ENCODE data around the gene ARL6IP6. TPM values are rescaled to one million over a fixed set of nuclear protein-coding genes. Genes with fewer than 3 reads are reported as not detected.

Gene ARL6IP6
- total RNA-seq, 1 experiment from 2014 or later, result 51.7 TPM

DNA sequence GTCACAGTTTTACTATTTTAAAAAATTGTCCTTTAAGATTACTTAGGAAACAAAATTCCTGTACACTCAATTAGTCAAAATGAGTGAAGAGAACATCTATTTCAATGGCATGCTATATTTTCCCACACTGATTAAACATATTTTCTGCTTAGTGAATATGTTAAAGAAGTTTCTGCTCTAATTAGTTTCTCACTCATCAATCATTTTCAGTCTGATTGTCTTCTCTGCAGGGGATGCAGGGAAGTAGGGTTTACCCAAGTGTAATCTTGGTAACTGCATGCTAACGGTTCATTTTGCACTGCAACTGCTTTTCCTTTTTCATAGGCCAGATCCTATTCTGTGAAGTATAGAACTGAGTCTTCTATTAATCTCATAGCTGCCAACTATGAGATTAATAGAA, 78.5 kb downstream of the ARL6IP6 start:
- DNase-seq (ENCODE audit: low read depth), result no peak

DNA sequence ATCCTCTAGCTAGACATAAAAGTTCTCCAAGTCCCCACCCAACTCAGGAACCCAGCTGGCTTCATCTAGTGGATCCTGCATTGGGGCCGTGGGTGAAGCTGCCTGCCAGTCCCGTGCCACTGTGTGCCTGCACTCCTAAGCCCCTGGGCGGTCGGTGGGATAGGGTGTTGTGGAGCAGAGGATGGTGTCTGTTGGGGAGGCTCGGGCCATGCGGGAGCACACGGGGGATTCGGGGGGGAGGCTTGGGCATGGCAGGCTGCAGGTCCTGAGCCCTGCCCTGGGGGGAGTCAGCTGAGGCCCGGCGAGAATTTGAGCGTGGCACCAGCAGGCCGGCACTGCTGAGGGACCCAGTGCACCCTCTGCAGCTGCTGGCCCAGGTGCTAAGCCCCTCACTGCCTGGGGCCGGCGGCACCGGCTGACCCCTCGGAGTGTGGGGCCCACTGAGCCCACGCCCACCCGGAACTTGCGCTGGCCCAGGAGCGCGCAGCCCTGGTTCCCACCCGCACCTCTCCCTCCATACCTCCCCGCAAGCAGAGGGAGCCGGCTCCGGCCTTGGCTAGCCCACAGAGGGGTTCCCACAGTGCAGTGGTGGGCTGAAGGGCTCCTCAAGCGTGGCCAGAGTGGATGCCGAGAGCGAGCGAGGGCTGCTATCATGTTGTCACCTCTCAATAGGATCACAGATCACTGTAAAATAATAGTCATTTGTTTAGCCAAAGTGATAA, 86.4 kb downstream of the ARL6IP6 start:
- no peak for DNase-seq (ENCODE audit: low read depth)

DNA sequence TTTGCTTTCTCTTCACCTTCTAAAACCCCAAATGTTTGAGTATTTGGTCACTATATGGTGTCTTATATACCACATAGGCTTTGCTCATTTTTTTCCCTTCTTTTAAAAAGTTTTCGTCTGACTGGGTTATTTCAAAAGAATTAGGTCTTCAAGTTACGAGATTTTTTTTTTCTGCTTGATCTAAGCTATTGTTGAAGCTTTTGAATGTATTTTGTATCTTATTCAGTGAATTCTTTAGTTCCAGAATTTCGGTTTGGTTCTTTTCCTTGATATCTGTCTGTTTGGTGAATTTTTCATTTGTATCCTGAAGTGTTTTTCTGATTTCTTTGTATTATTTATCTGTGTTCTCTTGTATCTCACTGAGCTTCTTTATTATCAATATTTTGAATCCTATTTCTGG, 93.5 kb downstream of the ARL6IP6 start:
- DNase-seq (ENCODE audit: low read depth), result no peak

Other genes starting within 250 kb of the ARL6IP6 start
- gene PRPF40A, start 1.2 kb upstream of the ARL6IP6 start, total RNA-seq (2014; rRNA removed), result 124 and 133 TPM in 2 replicates